K562 treated with DMSO at 1 percent for 24 hours (cell line): ENCODE measurements around the gene CNTN6. TPM values are rescaled to one million over a fixed set of nuclear protein-coding genes. Genes with fewer than 3 reads are reported as not detected.

Experiments used
- total RNA-seq: library from RNA; unstranded; fragments of 300-600 nt; gene quantifications from 2 replicates; pipeline ENCODE4 v1.2.3, GENCODE V29; 2022; ENCODE audit warnings: low read depth; ENCODE audit not compliant: insufficient read depth

CNTN6 gene
- not detected in 2 replicates for total RNA-seq

GRCh38 chr3:1092771-1093170 lies at the start of gene CNTN6:
Gene CNTN6, plus strand, starts transcription at chr3:1093024. Its CDS starts 54,985 bp downstream, at chr3:1148009.

